Measurements from ENCODE around the gene BTF3L4.

BTF3L4 gene

GRCh38 chr1:52033190-52034049 is 22.7 kb upstream of the BTF3L4 start, which contains the start of gene KTI12:
TSS of gene KTI12 (minus strand) at chr1:52033810. CDS start at chr1:52033761, 49 bp downstream.
- peak; percentile 85 for DNase-seq (ENCODE audit: low spot score)
- peaks cover 44% of the 10 kb centered on the region for H3K36me3 ChIP-seq (ENCODE audit: low read depth)
- peak within 1 kb of the TSS; percentile 53 for H3K27ac ChIP-seq (ENCODE audit: poor library complexity, severe bottlenecking)
- peaks cover 16% of the 10 kb centered on the region for H3K4me1 ChIP-seq (ENCODE audit: insufficient read depth, poor library complexity, severe bottlenecking)
- TF ChIP-seq CTCF (IDR thresholded peaks at IDR 0.05; ENCODE audit: poor library complexity, severe bottlenecking): no peak
- H3K4me3 ChIP-seq (ENCODE audit: severe bottlenecking): peak within 1 kb of the TSS; percentile 92
- H3K9me3 ChIP-seq (ENCODE audit: severe bottlenecking): no peaks in the 10 kb centered on the region
- no peaks in the 10 kb centered on the region for H3K27me3 ChIP-seq (ENCODE audit: insufficient read depth, poor library complexity, severe bottlenecking)
- ATAC-seq (ENCODE audit: low read depth): peak; percentile 85

GRCh38 chr1:52034050-52034384 is 22.1 kb upstream of the BTF3L4 start:
- peak overlapping the region; percentile 92 for H3K4me3 ChIP-seq (ENCODE audit: severe bottlenecking)
- ATAC-seq (ENCODE audit: low read depth) (no peak), DNase-seq (ENCODE audit: low spot score) (no peak)
- H3K36me3 ChIP-seq (ENCODE audit: low read depth): peaks cover 46% of the 10 kb centered on the region
- no peaks in the 10 kb centered on the region for H3K9me3 ChIP-seq (ENCODE audit: severe bottlenecking)
- H3K27ac ChIP-seq (ENCODE audit: poor library complexity, severe bottlenecking): peak overlapping the region; percentile 53
- TF ChIP-seq CTCF (IDR thresholded peaks at IDR 0.05; ENCODE audit: poor library complexity, severe bottlenecking): no peak
- H3K4me1 ChIP-seq (ENCODE audit: insufficient read depth, poor library complexity, severe bottlenecking): peaks cover 16% of the 10 kb centered on the region
- H3K27me3 ChIP-seq (ENCODE audit: insufficient read depth, poor library complexity, severe bottlenecking): no peaks in the 10 kb centered on the region

- Histone ChIP-seq H3K27me3 (ENCODE audit: insufficient read depth, poor library complexity, severe bottlenecking) (no peaks in the 10 kb centered on the region), H3K36me3 (ENCODE audit: low read depth) (peaks cover 41% of the 10 kb centered on the region), H3K27ac (ENCODE audit: poor library complexity, severe bottlenecking) (no peak overlapping the region), H3K9me3 (ENCODE audit: severe bottlenecking) (no peaks in the 10 kb centered on the region), H3K4me3 (ENCODE audit: severe bottlenecking) (no peak overlapping the region), H3K4me1 (ENCODE audit: insufficient read depth, poor library complexity, severe bottlenecking) (peaks cover 17% of the 10 kb centered on the region)
- DNase-seq (ENCODE audit: low spot score) (no peak), ATAC-seq (ENCODE audit: low read depth) (no peak)
- TF ChIP-seq CTCF (IDR thresholded peaks at IDR 0.05; ENCODE audit: poor library complexity, severe bottlenecking): no peak
Measured at GRCh38 chr1:52037402-52037814, 18.7 kb upstream of the BTF3L4 start.

- Histone ChIP-seq H3K27me3 (ENCODE audit: insufficient read depth, poor library complexity, severe bottlenecking) (no peaks in the 10 kb centered on the region), H3K9me3 (ENCODE audit: severe bottlenecking) (no peaks in the 10 kb centered on the region), H3K36me3 (ENCODE audit: low read depth) (peaks cover 40% of the 10 kb centered on the region), H3K4me3 (ENCODE audit: severe bottlenecking) (no peak overlapping the region), H3K4me1 (ENCODE audit: insufficient read depth, poor library complexity, severe bottlenecking) (peaks cover 22% of the 10 kb centered on the region), H3K27ac (ENCODE audit: poor library complexity, severe bottlenecking) (no peak overlapping the region)
- no peak for ATAC-seq (ENCODE audit: low read depth)
- DNase-seq (ENCODE audit: low spot score): no peak
- TF ChIP-seq CTCF (IDR thresholded peaks at IDR 0.05; ENCODE audit: poor library complexity, severe bottlenecking): no peak
Measured at GRCh38 chr1:52037909-52038308, 18.2 kb upstream of the BTF3L4 start.

Data from RWPE2 (cell line).